Muscle of leg (tissue), 11 donors: ENCODE data around the gene CDX2. TPM values are rescaled to one million over a fixed set of nuclear protein-coding genes. Genes with fewer than 3 reads are reported as not detected.

Source experiments
- DNase-seq: peaks from one replicate; pipeline ENCODE4 v3.0.0; 2013
- H3K27ac ChIP-seq: one replicate; pipeline ENCODE4 v1.5.1; 2013; ENCODE audit warnings: mild to moderate bottlenecking, low read length, control low read depth
- H3K27me3 ChIP-seq: one replicate; pipeline ENCODE4 v1.6.1; 2013; ENCODE audit warnings: low read length; ENCODE audit not compliant: control insufficient read depth, insufficient read depth
- H3K36me3 ChIP-seq: one replicate; pipeline ENCODE4 v1.6.1; 2013; ENCODE audit warnings: low read length; ENCODE audit not compliant: control insufficient read depth, insufficient read depth
- H3K4me1 ChIP-seq: one replicate; pipeline ENCODE4 v1.6.1; 2013; ENCODE audit warnings: low read length; ENCODE audit not compliant: control insufficient read depth, insufficient read depth
- H3K4me3 ChIP-seq: one replicate; pipeline ENCODE4 v1.5.1; 2013; ENCODE audit warnings: low read length, control low read depth
- H3K9me3 ChIP-seq: replicated peaks from 2 replicates; pipeline ENCODE4 v1.6.1; 2013; ENCODE audit warnings: low read depth, low read length; ENCODE audit not compliant: control insufficient read depth
- WGBS: methylation state at CpG from one replicate; pipeline ENCODE4 v1.1.5; 2013; ENCODE audit warnings: missing lambda C conversion rate; ENCODE audit not compliant: insufficient coverage; 5-methylcytosine and 5-hydroxymethylcytosine counted together
- polyA plus RNA-seq, 8 donors: library from polyadenylated mRNA; unstranded; fragments of 120-200 nt; gene quantifications; one replicate each; pipeline versions ENCODE4 v1.2.1 to v1.2.3, GENCODE V29; 2013; ENCODE audit warnings: inconsistent platforms in 1 of 8, low replicate concordance in 1 of 8; ENCODE audit not compliant: insufficient read length in 8 of 8, insufficient read depth in 1 of 8
- total RNA-seq: library from RNA; stranded (reverse); fragments of 120-200 nt; gene quantifications from one replicate; pipeline ENCODE4 v1.2.4, GENCODE V29; 2013

The CDX2 gene
- total and polyA plus RNA-seq, 9 donors = 0.98 to 5.3 TPM; not detected in 7

DNA sequence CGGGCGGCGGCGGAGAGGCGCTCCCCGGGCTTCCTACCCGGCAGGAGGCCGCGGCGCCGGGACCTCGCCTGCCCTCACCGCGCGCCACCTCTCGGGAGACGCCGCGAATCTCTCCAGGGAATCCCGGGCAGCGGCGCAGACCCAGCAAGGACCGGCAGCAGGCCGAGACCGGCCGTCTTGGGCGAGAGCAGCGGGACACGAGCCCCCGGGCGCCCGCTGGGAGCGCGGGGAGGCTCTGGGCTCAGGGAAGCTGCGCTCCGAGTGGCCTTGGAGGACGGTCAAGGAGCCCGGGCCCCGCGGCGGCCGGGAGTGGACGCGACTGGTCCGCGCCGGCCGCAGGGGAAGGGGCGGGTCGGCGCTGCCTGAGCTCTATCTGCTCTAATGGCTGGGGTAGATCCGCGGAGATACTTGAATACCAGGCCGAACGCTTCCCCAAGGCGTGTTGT, 14.7 kb downstream of the CDX2 start:
- WGBS = under 1% methylated on average over 51 of the region's 56 CpGs
- peaks cover 58% of the 10 kb centered on the region for H3K27me3 ChIP-seq
- DNase-seq = peak; percentile 14

DNA sequence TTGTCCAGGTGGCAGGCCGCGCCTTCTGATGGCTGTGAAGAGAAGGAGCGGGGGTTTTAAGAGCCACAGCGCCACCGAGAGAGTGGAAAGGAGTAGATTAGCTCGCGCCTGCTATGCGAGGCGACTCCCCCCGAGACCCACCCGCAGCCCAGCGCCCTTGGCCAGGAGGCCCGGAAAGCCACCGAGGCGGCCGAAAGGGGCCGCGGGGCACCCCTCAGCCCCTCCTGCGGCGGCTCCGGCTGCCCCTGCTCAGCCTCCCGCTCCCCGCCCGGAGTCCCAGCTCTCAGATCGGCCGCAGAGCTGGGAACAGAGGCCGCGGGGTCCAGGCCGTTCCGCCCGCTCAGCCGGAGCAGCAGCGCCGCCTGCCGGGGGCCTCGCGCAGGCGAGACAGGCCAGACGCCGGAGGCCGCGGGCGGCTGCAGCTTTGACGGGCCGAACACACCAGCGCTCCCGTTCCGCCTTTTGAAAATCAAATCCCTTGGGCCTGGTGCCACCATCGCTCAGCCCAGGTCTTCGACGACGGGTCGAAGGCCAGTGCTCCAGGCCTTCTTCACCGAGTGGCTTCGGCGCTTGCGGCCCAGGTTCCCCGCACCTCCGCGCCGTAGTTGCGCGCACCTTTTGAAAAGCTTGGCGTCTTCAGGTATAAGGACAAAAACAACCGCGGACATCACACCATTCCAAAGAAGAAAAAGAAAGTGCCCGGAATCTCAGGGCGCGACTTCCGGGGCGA, 15.3 kb downstream of the CDX2 start:
- Histone ChIP-seq H3K36me3 (no peaks in the 10 kb centered on the region), H3K9me3 (no peaks in the 10 kb centered on the region), H3K27me3 (peaks cover 54% of the 10 kb centered on the region), H3K27ac (no peak overlapping the region), H3K4me1 (peaks cover 7% of the 10 kb centered on the region), H3K4me3 (peak overlapping the region; percentile 25)
- DNase-seq = peak; percentile 81
- under 1% methylated on average over 68 of the region's 71 CpGs for WGBS

More for the DNA sequence above, 14.7 kb downstream of the CDX2 start:
- Histone ChIP-seq H3K27ac (no peak overlapping the region), H3K9me3 (no peaks in the 10 kb centered on the region), H3K4me1 (peaks cover 7% of the 10 kb centered on the region), H3K4me3 (no peak overlapping the region), H3K36me3 (no peaks in the 10 kb centered on the region)

DNA sequence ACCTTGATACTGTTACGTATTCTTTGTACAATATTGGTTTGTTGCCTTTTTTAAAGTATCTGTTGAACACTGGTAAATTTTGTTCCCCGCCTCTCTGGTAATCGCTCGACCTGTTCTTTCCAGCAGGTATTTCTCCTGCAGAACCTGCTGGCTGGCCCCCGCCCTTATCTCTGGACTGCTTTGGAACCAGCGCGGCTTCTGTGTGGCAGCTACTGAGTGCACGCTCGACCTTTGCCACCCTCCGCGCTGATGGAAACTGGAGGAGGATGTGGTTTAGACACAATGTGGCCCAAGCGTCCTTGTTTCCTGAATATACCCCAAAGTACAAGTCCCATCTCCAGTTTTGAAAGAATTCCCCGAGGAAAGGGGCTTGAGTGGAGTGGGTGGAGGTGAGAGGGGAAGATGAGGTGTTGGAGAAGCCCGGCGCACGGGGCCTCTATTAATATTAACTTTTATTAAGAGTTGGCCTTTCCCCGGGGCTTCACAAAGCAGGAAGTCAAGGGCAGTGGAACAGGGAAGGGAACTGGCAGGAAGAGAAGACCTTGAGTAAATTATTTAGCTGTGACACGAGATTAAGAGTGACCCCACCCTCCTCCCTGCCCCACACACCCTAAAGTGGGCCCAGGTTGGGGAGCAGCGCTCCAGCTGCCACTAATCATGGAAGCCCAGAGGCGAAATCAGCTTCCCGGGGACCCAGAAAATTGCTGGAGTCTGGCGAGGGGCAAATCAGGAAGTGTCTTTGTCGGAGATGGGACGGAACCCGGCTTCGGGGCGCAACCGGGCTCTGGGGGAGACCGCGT, 16.0 kb downstream of the CDX2 start:
- Histone ChIP-seq H3K4me1 (peaks cover 7% of the 10 kb centered on the region), H3K27me3 (peaks cover 51% of the 10 kb centered on the region), H3K36me3 (no peaks in the 10 kb centered on the region), H3K9me3 (no peaks in the 10 kb centered on the region), H3K4me3 (peak overlapping the region; percentile 25), H3K27ac (no peak overlapping the region)
- no peak for DNase-seq
- 5% methylated on average over 16 of the region's 30 CpGs for WGBS

DNA sequence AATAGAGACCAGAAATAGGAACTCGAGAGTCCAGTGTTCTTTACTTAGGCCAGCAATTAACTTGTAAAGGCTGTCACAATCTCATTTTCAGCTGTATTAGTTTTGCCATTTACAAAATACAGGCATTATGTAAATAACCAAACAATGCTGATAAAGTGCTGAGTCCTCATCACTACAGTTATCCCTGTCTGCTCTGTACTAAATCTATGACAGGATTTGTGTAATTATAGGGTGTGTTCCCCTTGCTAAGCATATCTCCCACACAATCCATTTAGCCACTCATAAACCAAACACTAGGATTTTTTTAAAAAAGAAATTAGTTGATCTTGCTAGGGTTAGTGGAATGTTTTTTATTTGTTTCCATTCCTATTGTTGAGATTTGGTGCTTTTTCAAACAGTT, 26.1 kb downstream of the CDX2 start:
- no peaks in the 10 kb centered on the region for H3K4me1 ChIP-seq
- H3K9me3 ChIP-seq = no peaks in the 10 kb centered on the region
- no peak for DNase-seq
- no peak overlapping the region for H3K27ac ChIP-seq
- no peak overlapping the region for H3K4me3 ChIP-seq
- peaks cover 16% of the 10 kb centered on the region for H3K27me3 ChIP-seq
- H3K36me3 ChIP-seq = no peaks in the 10 kb centered on the region
- no CpG with 5 or more reads among the region's 1 CpG for WGBS

DNA sequence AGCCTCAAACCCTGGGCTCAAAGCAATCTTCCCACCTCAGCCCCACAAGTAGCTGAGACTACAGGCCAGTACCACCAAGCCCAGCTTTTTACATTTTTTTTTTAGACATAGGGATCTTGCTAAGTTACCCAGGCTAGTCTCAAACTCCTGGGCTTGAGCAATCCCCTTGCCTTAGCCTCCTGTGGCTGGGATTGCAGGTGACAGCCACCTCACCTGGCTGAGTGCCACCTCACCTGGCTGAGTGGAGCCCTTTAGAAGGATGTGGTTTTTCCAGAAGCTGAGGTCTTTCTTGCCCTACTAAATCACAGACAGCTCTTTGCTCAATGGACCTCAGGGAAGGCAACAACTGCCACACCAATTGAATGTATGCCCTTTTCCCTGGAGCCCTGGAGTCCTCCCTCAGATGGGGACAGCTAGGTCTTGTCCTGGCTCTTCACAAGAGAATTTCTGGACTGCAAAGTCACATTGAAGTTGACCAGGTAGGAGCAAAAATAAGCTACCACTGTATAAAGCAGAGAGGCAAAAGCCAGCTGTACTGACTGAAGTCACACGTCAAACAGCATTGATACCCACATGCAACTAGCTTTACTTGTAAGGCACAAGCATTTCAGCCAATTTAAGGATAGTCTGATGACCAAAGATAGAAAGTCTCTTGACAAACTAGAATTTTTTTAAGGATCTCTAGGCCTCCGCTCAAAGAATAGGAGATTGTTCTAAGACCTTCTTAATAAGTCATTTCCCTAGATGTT, 35.4 kb downstream of the CDX2 start:
- Histone ChIP-seq H3K27ac (no peak overlapping the region), H3K4me1 (no peaks in the 10 kb centered on the region), H3K9me3 (no peaks in the 10 kb centered on the region), H3K4me3 (no peak overlapping the region), H3K36me3 (no peaks in the 10 kb centered on the region), H3K27me3 (peaks cover 42% of the 10 kb centered on the region)
- DNase-seq = no peak
- no CpG with 5 or more reads among the region's 2 CpGs for WGBS

DNA sequence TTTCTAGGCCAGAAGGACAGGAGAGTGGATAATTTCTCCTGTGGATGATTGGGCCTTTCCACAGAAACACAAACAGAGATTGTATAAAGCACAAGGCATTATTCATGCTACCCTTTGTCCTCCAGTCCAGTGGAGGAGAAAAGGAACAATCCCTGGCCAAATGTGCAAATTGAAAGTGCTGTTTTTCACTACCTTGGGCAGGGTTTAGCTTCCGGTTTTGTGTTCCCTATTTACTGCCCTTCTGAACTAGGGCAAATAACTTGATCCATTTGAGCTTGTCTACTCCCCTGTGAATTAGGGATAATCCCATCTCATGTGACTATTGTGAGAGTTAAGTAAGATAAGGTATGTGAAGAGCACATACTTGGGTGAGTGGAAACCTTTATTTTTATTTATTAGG, 36.0 kb downstream of the CDX2 start:
- H3K27me3 ChIP-seq = peaks cover 49% of the 10 kb centered on the region

DNA sequence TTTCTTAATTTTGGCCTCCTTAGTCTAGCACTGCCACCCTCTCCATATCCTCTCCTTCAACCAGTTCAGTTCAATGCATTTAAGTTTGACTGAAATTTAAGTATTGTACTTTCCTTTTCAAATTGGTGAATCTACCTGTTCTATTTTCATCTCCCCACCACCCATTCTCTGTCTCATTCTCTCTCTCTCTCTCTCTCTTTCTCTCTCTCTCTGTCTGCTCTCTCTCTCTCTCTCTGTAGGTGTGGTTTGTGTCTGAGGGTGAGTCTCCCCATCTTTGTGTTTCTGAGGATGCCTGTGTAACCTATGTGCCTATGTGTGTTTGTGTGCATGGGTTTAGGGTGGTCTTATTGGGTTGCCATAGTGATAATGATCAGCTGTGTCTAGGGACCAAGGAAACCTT, 39.2 kb downstream of the CDX2 start:
- Histone ChIP-seq H3K36me3 (no peaks in the 10 kb centered on the region), H3K9me3 (no peaks in the 10 kb centered on the region), H3K4me1 (no peaks in the 10 kb centered on the region), H3K27ac (no peak overlapping the region), H3K27me3 (peaks cover 79% of the 10 kb centered on the region), H3K4me3 (no peak overlapping the region)
- no peak for DNase-seq

More for the DNA sequence above, 36.0 kb downstream of the CDX2 start:
- H3K27ac ChIP-seq = no peak overlapping the region
- H3K4me3 ChIP-seq = no peak overlapping the region
- H3K4me1 ChIP-seq = no peaks in the 10 kb centered on the region
- 100% methylated on average over 1 of the region's 1 CpG for WGBS
- no peak for DNase-seq
- no peaks in the 10 kb centered on the region for H3K9me3 ChIP-seq
- no peaks in the 10 kb centered on the region for H3K36me3 ChIP-seq

DNA sequence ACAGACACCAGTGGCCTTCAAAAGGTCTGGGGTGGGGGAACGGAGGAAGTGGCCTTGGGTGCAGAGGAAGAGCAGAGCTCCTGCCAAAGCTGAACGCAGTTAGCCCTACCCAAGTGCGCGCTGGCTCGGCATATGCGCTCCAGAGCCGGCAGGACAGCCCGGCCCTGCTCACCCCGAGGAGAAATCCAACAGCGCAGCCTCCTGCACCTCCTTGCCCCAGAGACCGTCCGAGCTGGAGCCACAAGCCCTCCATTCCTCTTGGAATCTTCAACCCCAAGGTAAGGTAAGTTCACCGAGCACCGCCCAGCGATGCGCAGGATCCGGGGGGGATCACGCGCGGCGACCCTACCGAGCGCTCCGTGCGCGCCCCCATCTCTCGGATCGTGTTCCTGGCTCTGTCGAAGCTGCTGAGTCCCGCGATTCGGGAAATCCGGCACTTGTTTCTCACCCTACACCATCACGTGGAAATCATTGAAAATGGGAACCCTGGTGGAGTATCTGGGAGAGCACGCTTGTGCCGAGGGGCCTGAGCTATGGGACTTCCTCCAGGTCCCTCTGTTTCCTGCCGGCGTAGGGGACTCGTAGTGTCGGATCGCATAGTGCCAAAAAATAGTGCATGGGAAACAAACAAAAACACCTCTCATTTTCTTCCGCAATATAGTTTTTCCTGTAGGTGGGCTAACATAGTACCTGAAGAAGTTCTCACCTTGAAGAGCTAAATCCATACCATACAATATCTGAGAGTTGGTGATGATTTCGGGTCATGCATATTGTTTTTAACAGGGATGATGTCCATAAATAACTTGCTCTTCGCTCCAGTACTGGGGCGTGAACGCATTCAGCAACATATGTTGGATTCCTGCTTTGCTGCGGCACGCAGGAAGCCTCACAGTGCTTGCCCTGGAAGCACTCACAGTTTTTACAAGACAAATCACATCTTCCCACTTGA, 40.0 kb downstream of the CDX2 start:
- H3K27ac ChIP-seq = no peak overlapping the region
- H3K36me3 ChIP-seq = no peaks in the 10 kb centered on the region
- H3K4me3 ChIP-seq = no peak overlapping the region
- 0% methylated on average over 23 of the region's 48 CpGs for WGBS
- no peaks in the 10 kb centered on the region for H3K4me1 ChIP-seq
- peaks cover 86% of the 10 kb centered on the region for H3K27me3 ChIP-seq
- no peaks in the 10 kb centered on the region for H3K9me3 ChIP-seq
- DNase-seq = no peak

DNA sequence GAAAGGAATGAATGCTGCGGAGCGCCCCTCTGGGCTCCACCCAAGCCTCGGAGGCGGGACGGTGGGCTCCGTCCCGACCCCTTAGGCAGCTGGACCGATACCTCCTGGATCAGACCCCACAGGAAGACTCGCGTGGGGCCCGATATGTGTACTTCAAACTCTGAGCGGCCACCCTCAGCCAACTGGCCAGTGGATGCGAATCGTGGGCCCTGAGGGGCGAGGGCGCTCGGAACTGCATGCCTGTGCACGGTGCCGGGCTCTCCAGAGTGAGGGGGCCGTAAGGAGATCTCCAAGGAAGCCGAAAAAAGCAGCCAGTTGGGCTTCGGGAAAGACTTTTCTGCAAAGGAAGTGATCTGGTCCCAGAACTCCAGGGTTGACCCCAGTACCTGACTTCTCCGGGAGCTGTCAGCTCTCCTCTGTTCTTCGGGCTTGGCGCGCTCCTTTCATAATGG, 40.7 kb downstream of the CDX2 start:
- no peaks in the 10 kb centered on the region for H3K4me1 ChIP-seq
- no peak overlapping the region for H3K4me3 ChIP-seq
- under 1% methylated on average over 23 of the region's 26 CpGs for WGBS
- peaks cover 86% of the 10 kb centered on the region for H3K27me3 ChIP-seq
- no peaks in the 10 kb centered on the region for H3K36me3 ChIP-seq
- no peak overlapping the region for H3K27ac ChIP-seq
- no peak for DNase-seq
- no peaks in the 10 kb centered on the region for H3K9me3 ChIP-seq
